Endometrial microvascular endothelial cells (primary cell): ENCODE measurements around the gene SLC25A10. TPM values are rescaled to one million over a fixed set of nuclear protein-coding genes. Genes with fewer than 3 reads are reported as not detected.

Experiments used
- in situ Hi-C: cut with HindIII; loops from 2 replicates; pipeline ENCODE4 v1.10.0; 2017; ENCODE audit warnings: low sequenced_read_pairs, low pct_unique_long_range_greater_than_20kb; ENCODE audit errors: inconsistent ontology term
- total RNA-seq: library from RNA; depleted of rRNA; stranded (reverse); fragments of >200 nt; gene quantifications from one replicate; pipeline ENCODE4 v1.2.3, GENCODE V29; 2015; ENCODE audit errors: inconsistent ontology term

The SLC25A10 gene
- total RNA-seq, 1 donor from 2014 or later, result 42.1 TPM

- in situ Hi-C loops, result no loop called here
These were observed 4.0 kb downstream of the SLC25A10 start for GRCh38 chr17:81715872-81716673.

GRCh38 chr17:81716674-81716996 lies 4.6 kb downstream of the SLC25A10 start:
- in situ Hi-C loops, result no loop called here

DNA sequence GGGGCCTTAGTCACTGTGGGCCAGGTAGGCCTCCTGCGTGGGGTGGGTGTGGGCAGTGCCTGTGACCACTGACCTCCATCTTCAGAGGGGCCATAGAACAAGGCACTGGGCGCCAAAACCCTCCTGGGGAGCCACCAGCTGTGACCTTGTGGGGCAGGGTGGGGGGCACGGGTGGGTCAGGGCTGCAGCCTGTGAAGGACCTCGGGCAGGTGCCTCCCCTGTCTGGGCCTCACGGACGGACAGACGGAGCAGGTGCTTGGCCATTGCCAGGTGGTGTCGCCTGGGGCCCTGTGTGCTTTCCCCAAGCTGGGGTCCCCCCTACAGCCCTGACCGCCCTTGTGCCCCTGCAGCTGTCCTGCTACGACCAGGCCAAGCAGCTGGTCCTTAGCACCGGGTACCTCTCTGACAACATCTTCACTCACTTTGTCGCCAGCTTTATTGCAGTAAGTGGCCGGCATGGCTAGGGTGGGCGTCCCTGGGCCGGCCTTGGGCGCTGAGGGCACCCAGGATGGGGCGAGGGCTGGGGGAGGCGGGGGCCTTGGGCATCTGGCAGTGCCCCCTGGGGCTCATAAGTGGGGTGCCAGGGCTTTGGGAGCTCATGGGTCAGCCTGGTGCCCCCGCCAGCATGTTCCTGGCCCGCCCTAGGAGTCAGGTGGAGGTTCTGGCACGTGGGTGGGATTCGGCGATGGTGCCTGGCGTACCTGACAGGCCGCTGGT lies 5.1 kb downstream of the SLC25A10 start:
- in situ Hi-C loops, result no loop called here

DNA sequence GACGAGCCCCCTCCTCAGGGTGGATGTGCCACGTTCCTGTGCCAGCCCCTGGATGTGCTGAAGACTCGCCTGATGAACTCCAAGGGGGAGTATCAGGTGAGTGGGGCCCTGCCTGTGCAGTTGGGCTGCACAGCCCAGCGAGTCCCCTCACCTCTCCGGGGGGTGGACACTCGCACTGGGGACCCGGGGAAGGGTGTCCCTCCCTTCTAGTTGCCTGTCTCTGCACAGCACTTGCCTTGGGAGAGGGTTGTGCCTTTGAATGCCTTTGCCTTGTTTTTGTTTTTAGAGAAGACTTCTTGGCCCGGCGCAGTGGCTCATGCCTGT lies 5.6 kb downstream of the SLC25A10 start:
- in situ Hi-C loops, result no loop called here

DNA sequence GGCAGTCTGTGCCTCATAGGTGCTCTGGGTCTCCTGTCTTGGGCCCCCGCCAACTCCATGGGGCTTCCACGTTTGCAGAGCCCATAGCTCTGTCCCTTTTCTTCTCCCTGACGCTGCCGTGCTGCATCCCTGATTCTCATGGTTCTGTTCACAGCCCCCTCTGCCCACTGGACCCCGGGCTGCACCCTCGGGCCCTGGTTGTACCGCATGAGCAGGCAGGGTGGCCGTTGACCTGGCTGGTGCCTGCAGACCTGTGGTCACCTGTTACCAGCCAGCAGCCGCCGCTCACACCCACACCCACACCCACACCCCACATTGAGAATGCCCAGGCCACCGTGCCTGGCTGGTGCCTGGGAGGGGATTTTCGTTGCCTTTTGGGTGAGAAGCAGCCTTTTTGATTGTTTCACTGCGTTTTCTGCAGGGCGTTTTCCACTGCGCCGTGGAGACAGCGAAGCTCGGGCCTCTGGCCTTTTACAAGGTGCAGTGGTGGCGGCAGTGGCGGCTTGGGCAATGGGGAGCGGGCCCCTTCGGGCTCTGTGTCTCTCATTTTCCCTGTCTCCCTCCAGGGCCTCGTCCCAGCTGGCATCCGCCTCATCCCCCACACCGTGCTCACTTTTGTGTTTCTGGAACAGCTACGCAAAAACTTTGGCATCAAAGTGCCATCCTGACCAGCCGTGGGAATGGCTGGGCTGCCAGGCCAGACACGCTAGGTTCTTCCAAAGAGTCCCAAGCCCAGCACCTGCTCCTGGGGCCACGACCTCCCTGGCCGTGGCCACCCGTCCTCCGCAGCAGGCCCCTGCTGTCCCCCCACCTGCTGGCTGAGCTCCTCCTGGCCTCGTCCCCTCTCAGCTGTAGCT lies 7.6 kb downstream of the SLC25A10 start:
- in situ Hi-C loops, result no loop called here

DNA sequence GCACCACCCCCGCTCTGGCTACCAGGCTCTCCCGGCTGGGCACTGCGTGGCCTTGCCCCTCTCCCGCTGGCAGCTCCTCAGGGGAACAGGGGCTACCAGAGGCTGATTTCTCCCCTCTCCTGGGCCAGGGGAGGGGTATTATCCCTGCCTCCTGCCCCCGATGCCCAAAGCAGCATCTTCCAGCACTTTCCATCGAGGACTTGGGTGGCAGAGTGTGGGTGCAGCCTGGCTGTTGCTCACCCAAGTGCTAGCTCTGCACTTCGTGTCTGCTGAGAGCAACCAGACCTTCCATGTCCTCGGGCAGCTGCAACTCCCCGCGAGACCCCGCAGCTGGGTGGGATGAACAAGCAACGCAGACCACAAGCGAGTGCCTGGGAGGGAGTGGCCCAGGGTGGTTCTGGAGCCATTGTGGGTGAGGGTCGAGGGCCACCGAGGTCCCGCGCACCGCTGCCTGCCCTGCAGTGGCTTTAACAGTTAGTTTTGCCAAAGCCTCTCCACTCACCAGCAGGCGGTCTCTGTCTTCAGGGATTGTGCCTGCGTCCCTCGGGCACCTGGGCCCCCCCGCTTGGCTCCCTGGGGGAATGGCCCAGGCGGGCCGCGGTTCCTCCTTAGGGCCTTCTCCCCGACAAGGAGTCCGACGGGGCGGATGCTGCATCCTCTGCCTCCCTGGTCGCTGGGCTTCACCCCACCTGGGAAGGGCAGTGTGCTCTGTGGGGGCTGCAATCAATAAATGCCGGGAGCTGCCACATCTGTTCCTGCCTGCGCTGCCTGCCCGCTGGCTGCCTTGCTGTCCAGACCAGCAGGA lies 8.4 kb downstream of the SLC25A10 start:
- in situ Hi-C loops, result no loop called here

DNA sequence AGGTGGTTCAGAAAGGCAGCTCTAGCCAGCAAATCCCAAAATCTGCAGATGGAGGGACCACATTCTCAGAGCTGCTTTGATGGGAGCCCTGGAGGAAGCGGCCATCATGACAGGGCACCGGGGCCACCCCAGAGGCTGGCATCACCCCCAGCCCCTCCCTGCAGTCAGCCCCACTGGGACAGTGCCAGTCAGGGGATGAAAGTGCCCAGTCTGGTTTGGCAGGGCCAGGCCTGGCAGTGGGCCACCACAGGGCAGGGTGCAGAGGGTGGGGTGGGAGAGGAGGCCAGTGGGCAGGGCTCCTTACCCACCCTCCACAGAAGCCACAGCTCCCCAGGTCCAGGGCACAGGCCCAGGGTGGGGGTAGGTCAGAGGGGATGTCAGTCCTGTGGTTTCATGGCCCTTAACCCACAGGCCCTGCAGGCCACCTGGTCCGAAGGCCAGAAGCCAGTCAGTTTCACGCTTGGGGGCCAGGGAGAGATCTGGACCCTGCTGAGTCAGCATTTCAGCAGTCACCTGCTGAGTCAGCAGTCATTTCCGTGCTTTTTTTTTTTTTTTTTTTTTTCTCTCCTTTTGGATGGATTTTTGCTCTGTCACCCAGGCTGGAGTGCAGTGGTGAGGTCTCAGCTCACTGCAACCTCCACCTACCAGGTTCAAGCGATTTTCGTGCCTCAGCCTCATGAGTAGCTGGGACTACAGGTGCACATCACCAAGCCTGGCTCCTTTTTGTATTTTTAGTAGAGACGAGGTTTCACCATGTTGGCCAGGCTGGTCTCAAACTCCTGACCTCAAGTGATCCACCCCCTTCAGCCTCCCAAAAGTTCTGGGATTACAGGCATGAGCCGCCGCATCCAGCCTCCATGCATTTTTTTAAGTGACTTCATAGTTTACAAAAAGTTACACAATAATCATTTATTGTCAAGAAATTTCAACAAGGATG lies 10.4 kb downstream of the SLC25A10 start:
- in situ Hi-C loops, result no loop called here

GRCh38 chr17:81723651-81724209 lies 11.6 kb downstream of the SLC25A10 start:
- in situ Hi-C loops, result no loop called here

DNA sequence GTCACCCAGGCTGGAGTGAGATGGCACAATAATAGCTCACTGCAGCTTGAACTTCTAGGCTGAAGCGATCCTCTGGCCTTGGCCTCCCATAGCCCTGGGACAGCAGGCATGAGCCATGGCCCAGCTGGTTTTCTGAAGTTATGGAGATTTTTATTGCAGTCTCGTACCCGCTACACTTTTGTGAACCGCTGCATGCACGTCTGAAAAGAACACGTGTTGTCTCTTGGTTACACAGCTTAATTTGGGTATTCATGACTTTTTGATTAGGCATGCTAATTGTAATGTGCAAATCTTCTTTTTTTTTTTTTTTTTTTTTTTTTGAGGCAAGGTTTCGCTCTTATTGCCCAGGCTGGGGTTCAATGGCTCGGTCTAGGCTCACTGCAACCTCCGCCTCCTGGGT lies 13.4 kb downstream of the SLC25A10 start:
- in situ Hi-C loops, result no loop called here

DNA sequence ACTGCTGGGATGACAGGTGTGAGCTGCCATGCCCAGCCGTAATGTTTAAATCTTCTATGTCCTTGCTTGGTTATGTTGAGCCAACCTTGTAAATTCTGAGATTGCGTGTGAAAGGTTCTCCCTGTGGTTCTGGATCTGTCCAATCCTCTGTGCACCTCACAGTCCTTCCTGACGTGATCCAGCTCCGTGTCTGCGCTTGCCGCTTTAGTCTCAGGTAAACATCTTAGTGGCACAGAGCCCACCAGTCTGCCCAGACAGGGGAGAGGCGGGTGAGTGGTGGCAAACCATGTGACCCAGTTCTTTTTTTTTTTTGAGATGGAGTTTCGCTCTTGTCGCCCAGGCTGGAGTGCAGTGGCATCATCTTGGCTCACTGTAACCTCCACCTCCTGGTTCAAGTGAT lies 13.9 kb downstream of the SLC25A10 start:
- in situ Hi-C loops, result no loop called here

GRCh38 chr17:81727324-81728031 lies 15.4 kb downstream of the SLC25A10 start:
- in situ Hi-C loops, result no loop called here

- in situ Hi-C loops, result no loop called here
These were observed 21.7 kb downstream of the SLC25A10 start for GRCh38 chr17:81733507-81734404.

DNA sequence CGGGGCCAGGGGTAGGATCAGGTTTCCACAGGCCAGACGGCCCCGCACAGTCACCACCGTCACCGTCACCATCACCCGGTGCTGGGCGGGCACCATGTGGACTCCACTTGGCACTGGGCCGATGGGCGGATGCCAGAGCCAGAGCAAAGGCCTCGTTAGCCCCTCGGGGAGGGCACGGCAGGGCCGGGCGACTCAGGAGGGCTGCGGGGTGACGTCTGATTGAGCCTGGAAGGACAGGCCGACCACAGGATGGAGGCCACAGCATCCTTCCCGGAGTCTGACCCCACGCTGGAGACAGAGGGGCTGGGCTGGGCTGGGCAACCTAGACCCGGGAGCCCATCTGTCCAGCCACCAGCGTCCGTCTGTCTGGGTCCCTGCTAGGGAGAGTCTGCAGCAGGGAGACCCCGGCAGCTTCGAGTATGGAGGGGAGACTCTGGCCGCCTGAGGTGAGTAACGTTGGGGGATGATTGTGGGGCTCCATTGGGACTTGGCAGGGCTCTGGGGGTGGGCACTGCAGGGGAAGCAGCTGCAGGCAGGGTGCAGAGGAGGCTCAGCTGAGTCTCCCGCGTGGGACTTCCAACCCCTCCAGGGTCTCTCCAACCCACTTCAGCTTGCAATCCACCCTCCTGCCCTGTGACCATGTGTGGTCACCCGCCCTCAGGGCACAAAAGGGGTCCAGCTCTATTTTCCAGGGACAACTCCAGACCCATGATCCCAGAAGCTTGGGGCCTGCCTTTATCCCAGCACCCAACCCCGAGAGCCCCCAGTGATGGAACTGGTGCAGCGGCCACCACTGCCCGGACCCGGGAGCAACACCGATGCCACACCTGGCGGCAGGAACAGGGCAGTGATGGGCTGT lies 22.6 kb downstream of the SLC25A10 start:
- in situ Hi-C loops, result no loop called here

GRCh38 chr17:81735264-81736102 lies 23.4 kb downstream of the SLC25A10 start:
- in situ Hi-C loops, result no loop called here
